Muscle layer of colon (tissue), 2 donors: ENCODE measurements around the gene GHRH.

Experiments used
- H3K27ac ChIP-seq: one replicate; pipeline ENCODE4 v1.7.0; 2013; ENCODE audit warnings: low read depth, mild to moderate bottlenecking, low read length, moderate library complexity
- H3K27me3 ChIP-seq, 2 donors: one replicate each; pipeline ENCODE4 v1.7.0; 2013; ENCODE audit warnings: low read length in 2 of 2, mild to moderate bottlenecking in 2 of 2; ENCODE audit not compliant: insufficient read depth in 2 of 2, control insufficient read depth in 1 of 2
- H3K36me3 ChIP-seq: one replicate; pipeline ENCODE4 v1.7.0; 2013; ENCODE audit warnings: mild to moderate bottlenecking, low read length; ENCODE audit not compliant: insufficient read depth
- H3K4me1 ChIP-seq: one replicate; pipeline ENCODE4 v1.7.0; 2013; ENCODE audit warnings: mild to moderate bottlenecking, low read length; ENCODE audit not compliant: insufficient read depth
- H3K4me3 ChIP-seq, 2 donors: one replicate each; pipeline ENCODE4 v1.7.0; 2013; ENCODE audit warnings: low read length in 2 of 2, low read depth in 1 of 2, mild to moderate bottlenecking in 1 of 2, moderate library complexity in 1 of 2
- H3K9ac ChIP-seq: one replicate; pipeline ENCODE4 v1.7.0; 2013; ENCODE audit warnings: low read length
- H3K9me3 ChIP-seq: one replicate; pipeline ENCODE4 v1.7.0; 2013; ENCODE audit warnings: mild to moderate bottlenecking, low read length
- donor health status: abdominal sarcoma.
- donor health status: Adenocarcinoma of cecum.

GHRH gene

GRCh38 chr20:37273988-37274387 is 12.4 kb upstream of the GHRH start:
- Histone ChIP-seq H3K4me3 (no peak overlapping the region), H3K9ac (no peak overlapping the region), H3K27me3 (no peaks in the 10 kb centered on the region), H3K36me3 (no peaks in the 10 kb centered on the region), H3K9me3 (no peaks in the 10 kb centered on the region), H3K27ac (no peak overlapping the region), H3K4me1 (peaks cover 10% of the 10 kb centered on the region)

GRCh38 chr20:37271421-37271768 is 9.8 kb upstream of the GHRH start:
- Histone ChIP-seq H3K27me3 (no peaks in the 10 kb centered on the region), H3K9ac (no peak overlapping the region), H3K9me3 (no peaks in the 10 kb centered on the region), H3K36me3 (no peaks in the 10 kb centered on the region), H3K4me3 (no peak overlapping the region), H3K27ac (no peak overlapping the region), H3K4me1 (peaks cover under 1% of the 10 kb centered on the region)

- no peak overlapping the region for H3K4me3 ChIP-seq
- H3K9ac ChIP-seq: no peak overlapping the region
- H3K36me3 ChIP-seq: no peaks in the 10 kb centered on the region
- H3K4me1 ChIP-seq: no peaks in the 10 kb centered on the region
- H3K27me3 ChIP-seq: no peaks in the 10 kb centered on the region
- H3K9me3 ChIP-seq: no peaks in the 10 kb centered on the region
- H3K27ac ChIP-seq: no peak overlapping the region
These were observed 9.2 kb upstream of the GHRH start for GRCh38 chr20:37270576-37271420.

GRCh38 chr20:37267667-37268313 is 6.2 kb upstream of the GHRH start:
- H3K4me1 ChIP-seq: no peaks in the 10 kb centered on the region
- H3K9ac ChIP-seq: no peak overlapping the region
- H3K4me3 ChIP-seq: no peak overlapping the region
- H3K36me3 ChIP-seq: no peaks in the 10 kb centered on the region
- H3K27me3 ChIP-seq: no peaks in the 10 kb centered on the region
- H3K9me3 ChIP-seq: no peaks in the 10 kb centered on the region
- H3K27ac ChIP-seq: no peak overlapping the region

GRCh38 chr20:37266940-37267666 is 5.5 kb upstream of the GHRH start:
- Histone ChIP-seq H3K9me3 (no peaks in the 10 kb centered on the region), H3K4me3 (no peak overlapping the region), H3K9ac (no peak overlapping the region), H3K27me3 (no peaks in the 10 kb centered on the region), H3K36me3 (no peaks in the 10 kb centered on the region), H3K4me1 (no peaks in the 10 kb centered on the region), H3K27ac (no peak overlapping the region)

- Histone ChIP-seq H3K9ac (no peak overlapping the region), H3K4me3 (no peak overlapping the region), H3K27me3 (no peaks in the 10 kb centered on the region), H3K36me3 (no peaks in the 10 kb centered on the region), H3K4me1 (no peaks in the 10 kb centered on the region), H3K27ac (no peak overlapping the region), H3K9me3 (no peaks in the 10 kb centered on the region)
These were observed 3.5 kb upstream of the GHRH start for GRCh38 chr20:37265152-37265551.

- H3K9me3 ChIP-seq: no peaks in the 10 kb centered on the region
- no peak overlapping the region for H3K4me3 ChIP-seq
- no peaks in the 10 kb centered on the region for H3K27me3 ChIP-seq
- H3K9ac ChIP-seq: no peak overlapping the region
- no peak overlapping the region for H3K27ac ChIP-seq
- H3K36me3 ChIP-seq: no peaks in the 10 kb centered on the region
- H3K4me1 ChIP-seq: no peaks in the 10 kb centered on the region
These were observed 2.1 kb upstream of the GHRH start for GRCh38 chr20:37263686-37264085.

- no peak overlapping the region for H3K27ac ChIP-seq
- no peaks in the 10 kb centered on the region for H3K9me3 ChIP-seq
- H3K9ac ChIP-seq: no peak overlapping the region
- H3K36me3 ChIP-seq: no peaks in the 10 kb centered on the region
- H3K27me3 ChIP-seq: no peaks in the 10 kb centered on the region
- no peaks in the 10 kb centered on the region for H3K4me1 ChIP-seq
- no peak overlapping the region for H3K4me3 ChIP-seq
These were observed 891 bp upstream of the GHRH start for GRCh38 chr20:37262505-37262904.

GRCh38 chr20:37260923-37261322 is 691 bp downstream of the GHRH start:
- Histone ChIP-seq H3K27ac (no peak overlapping the region), H3K27me3 (no peaks in the 10 kb centered on the region), H3K9me3 (no peaks in the 10 kb centered on the region)

GRCh38 chr20:37259865-37260264 is 1.7 kb downstream of the GHRH start:
- Histone ChIP-seq H3K27me3 (no peaks in the 10 kb centered on the region), H3K4me1 (no peaks in the 10 kb centered on the region), H3K27ac (no peak overlapping the region), H3K9ac (no peak overlapping the region), H3K36me3 (no peaks in the 10 kb centered on the region), H3K4me3 (no peak overlapping the region), H3K9me3 (no peaks in the 10 kb centered on the region)

More at GRCh38 chr20:37260923-37261322, 691 bp downstream of the GHRH start:
- Histone ChIP-seq H3K36me3 (no peaks in the 10 kb centered on the region), H3K4me1 (no peaks in the 10 kb centered on the region), H3K9ac (no peak overlapping the region), H3K4me3 (no peak overlapping the region)

GRCh38 chr20:37259031-37259430 is 2.6 kb downstream of the GHRH start:
- Histone ChIP-seq H3K9me3 (no peaks in the 10 kb centered on the region), H3K36me3 (no peaks in the 10 kb centered on the region), H3K27me3 (no peaks in the 10 kb centered on the region), H3K9ac (no peak overlapping the region), H3K27ac (no peak overlapping the region), H3K4me3 (no peak overlapping the region), H3K4me1 (no peaks in the 10 kb centered on the region)
